HUDEP-2 (cell line): ENCODE measurements around the gene GUK1.
A peak's percentile ranks its signal among the peaks of the same experiment; 100 is the strongest.

ENCODE experiments used
- DNase-seq, 76 experiments: peaks; one replicate each; lab custom pipeline; 2025; ENCODE audit not compliant: unreplicated experiment in 76 of 76; lab: John Stamatoyannopoulos, UW

Gene GUK1

GRCh38 chr1:228161362-228161761, 21.3 kb downstream of the GUK1 start:
- peak in 33 of 76 experiments; percentile 12 to 61 (median 34) for DNase-seq

- DNase-seq: no peak
These were observed 21.8 kb downstream of the GUK1 start for GRCh38 chr1:228161866-228162265.

GRCh38 chr1:228162286-228163006, 22.4 kb downstream of the GUK1 start:
- DNase-seq: peak in 17 of 76 experiments; percentile 18 to 39 (median 27)

- DNase-seq: peak in 1 of 76 experiments; percentile 15
These were observed 23.1 kb downstream of the GUK1 start for GRCh38 chr1:228163007-228163753.

GRCh38 chr1:228163776-228164519, 23.9 kb downstream of the GUK1 start:
- no peak for DNase-seq

GRCh38 chr1:228164561-228165371, 24.7 kb downstream of the GUK1 start:
- peak in 1 of 76 experiments; percentile 12 for DNase-seq

GRCh38 chr1:228165372-228166169, 25.5 kb downstream of the GUK1 start, which contains the start of gene IBA57:
TSS of gene IBA57 (plus strand) at chr1:228165804. CDS start at chr1:228165817, 13 bp downstream.
- peak; percentile 47 to 99 (median 98) for DNase-seq

GRCh38 chr1:228166170-228166936, 26.3 kb downstream of the GUK1 start:
- peak in 63 of 76 experiments; percentile 20 to 94 (median 50) for DNase-seq

GRCh38 chr1:228168563-228169270, 28.6 kb downstream of the GUK1 start:
- DNase-seq: no peak

- DNase-seq: no peak
These were observed 29.3 kb downstream of the GUK1 start for GRCh38 chr1:228169345-228169744.

GRCh38 chr1:228170666-228171065, 30.6 kb downstream of the GUK1 start:
- DNase-seq: no peak

GRCh38 chr1:228171221-228171891, 31.3 kb downstream of the GUK1 start:
- DNase-seq: no peak

GRCh38 chr1:228172591-228173527, 32.8 kb downstream of the GUK1 start:
- DNase-seq: no peak

GRCh38 chr1:228173528-228174481, 33.7 kb downstream of the GUK1 start:
- DNase-seq: peak in 4 of 76 experiments; percentile 14 to 34 (median 26)
